HG03060 (cell line): ENCODE results near the gene BRPF3.
"Not testable (repeated sequence)": the region's sequence is repeated elsewhere in the genome, so short reads cannot be mapped to it uniquely, and the experiment has no call there.

Experiments
- ATAC-seq: cut with Tn5 transposase; IDR thresholded peaks from one replicate; pipeline ENCODE4 v1.9.1; 2021; ENCODE audit warnings: low read depth, moderate number of reproducible peaks; ENCODE audit not compliant: unreplicated experiment

BRPF3 gene

GRCh38 chr6:36200154-36200891, 3.8 kb downstream of the BRPF3 start:
- no peak for ATAC-seq

- no peak for ATAC-seq
Measured at GRCh38 chr6:36200998-36201596, 4.6 kb downstream of the BRPF3 start.

- no peak for ATAC-seq
Measured at GRCh38 chr6:36201612-36202011, 5.1 kb downstream of the BRPF3 start.

- no peak for ATAC-seq
Measured at GRCh38 chr6:36202101-36202500, 5.6 kb downstream of the BRPF3 start.

- no peak for ATAC-seq
Measured at GRCh38 chr6:36204068-36204753, 7.7 kb downstream of the BRPF3 start.

- no peak for ATAC-seq
Measured at GRCh38 chr6:36207155-36207554, 10.6 kb downstream of the BRPF3 start.

- no peak for ATAC-seq
Measured at GRCh38 chr6:36209606-36210005, 13.1 kb downstream of the BRPF3 start.

- no peak for ATAC-seq
Measured at GRCh38 chr6:36210182-36210581, 13.6 kb downstream of the BRPF3 start.

GRCh38 chr6:36210886-36211595, 14.5 kb downstream of the BRPF3 start:
- no peak for ATAC-seq

GRCh38 chr6:36216559-36216958, 20.0 kb downstream of the BRPF3 start:
- no peak for ATAC-seq

GRCh38 chr6:36217188-36217587, 20.6 kb downstream of the BRPF3 start:
- ATAC-seq: no peak

GRCh38 chr6:36217946-36218345, 21.4 kb downstream of the BRPF3 start:
- no peak for ATAC-seq

- ATAC-seq: not testable (repeated sequence)
Measured at GRCh38 chr6:36218516-36218915, 22.0 kb downstream of the BRPF3 start.

GRCh38 chr6:36219081-36219480, 22.5 kb downstream of the BRPF3 start:
- ATAC-seq: no peak

- ATAC-seq: no peak
Measured at GRCh38 chr6:36220226-36220625, 23.7 kb downstream of the BRPF3 start.

GRCh38 chr6:36221674-36222073, 25.1 kb downstream of the BRPF3 start:
- ATAC-seq: no peak

- ATAC-seq: no peak
Measured at GRCh38 chr6:36222924-36223323, 26.4 kb downstream of the BRPF3 start.

GRCh38 chr6:36223706-36224105, 27.2 kb downstream of the BRPF3 start:
- ATAC-seq: no peak

- no peak for ATAC-seq
Measured at GRCh38 chr6:36224918-36225461, 28.4 kb downstream of the BRPF3 start.

- ATAC-seq: no peak
Measured at GRCh38 chr6:36226438-36227047, 30.0 kb downstream of the BRPF3 start.
